K562 (cell line): ENCODE data around the gene URI1. TPM values are rescaled to one million over a fixed set of nuclear protein-coding genes. Genes with fewer than 3 reads are reported as not detected.

Experiments used
- ATAC-seq: fragments of 200-7000 bp; cut with Tn5 transposase; 3 replicates; pipeline ENCODE4 v1.9.1; 2020; ENCODE audit warnings: moderate library complexity
- BruUV-seq: library from RNA; stranded (reverse); fragments of 400-500 nt; replicated peaks from 2 replicates; lab custom pipeline; 2021; lab: Mats Ljungman, UMichigan
- CTCF ChIA-PET: fragments of 300-600 bp; formaldehyde crosslinking; extraction: SDS; loops from one replicate; lab custom pipeline; 2021; ENCODE audit warnings: low intra/inter-chr PET ratio; lab: Yijun Ruan, JAX
- POLR2A ChIA-PET: fragments of 300-600, 350-650 bp; sonication (Branson Sonifier 250); formaldehyde crosslinking; extraction: SDS; loops from one replicate; lab custom pipeline; 2021; ENCODE audit warnings: antibody characterized with exemption, inconsistent platforms; lab: Yijun Ruan, JAX
- DNase-seq, 4 experiments: peaks; one replicate each; pipeline versions ENCODE4 v3.0.0 to v3.0.0-alpha.2; 2011 to 2018; ENCODE audit warnings: low spot score in 3 of 4, mixed read lengths in 3 of 4; ENCODE audit errors: extremely low read depth in 1 of 4
- FAIRE-seq: peaks from 2 replicates; lab custom pipeline; 2011; peaks lifted over from hg19 to GRCh38; lab: Jason Lieb, UNC
- H2AFZ ChIP-seq: 2 replicates; pipeline ENCODE4 v1.6.0; 2011; ENCODE audit warnings: low read depth, low read length, control low read depth, inconsistent platforms
- H3K27ac ChIP-seq: fragments of 200-600 bp; 3 replicates; pipeline ENCODE4 v1.8.0; 2011; ENCODE audit warnings: low read depth, mild to moderate bottlenecking, control low read depth, inconsistent platforms, low read length, moderate library complexity, mixed read lengths; ENCODE audit errors: extremely low read depth
- H3K27me3 ChIP-seq, 2 experiments: fragments of 300-600 bp in 1 of 2; 2 replicates in 1 of 2; 3 replicates in 1 of 2; pipeline versions ENCODE4 v1.6.0 to v1.8.0; 2011; ENCODE audit warnings: inconsistent platforms in 2 of 2, low read length in 2 of 2, mild to moderate bottlenecking in 1 of 2, mixed read lengths in 1 of 2, moderate library complexity in 1 of 2; ENCODE audit not compliant: control insufficient read depth in 2 of 2, insufficient read depth in 2 of 2
- H3K36me3 ChIP-seq: fragments of 300-600 bp; 3 replicates; pipeline ENCODE4 v1.8.0; 2011; ENCODE audit warnings: mild to moderate bottlenecking, low read length, inconsistent platforms; ENCODE audit not compliant: control insufficient read depth, insufficient read depth
- H3K4me1 ChIP-seq, 2 experiments: fragments of 200-600 bp in 1 of 2; replicated peaks in 1 of 2; 2 replicates in 1 of 2; 3 replicates in 1 of 2; pipeline versions ENCODE4 v1.5.1 to v1.8.0; 2011; ENCODE audit warnings: inconsistent platforms in 2 of 2, low read length in 2 of 2, mild to moderate bottlenecking in 1 of 2, mixed read lengths in 1 of 2, moderate library complexity in 1 of 2; ENCODE audit not compliant: control insufficient read depth in 2 of 2, insufficient read depth in 2 of 2
- H3K4me2 ChIP-seq: 2 replicates; pipeline ENCODE4 v1.6.1; 2011; ENCODE audit warnings: low read length, control low read depth, inconsistent platforms, mixed read lengths; ENCODE audit not compliant: insufficient read depth
- H3K4me3 ChIP-seq: fragments of 200-600 bp; sonication (generic), shearing (Covaris generic); 2 replicates; pipeline ENCODE4 v1.5.1; 2016; ENCODE audit warnings: control low read depth, inconsistent platforms
- H3K79me2 ChIP-seq: fragments of 200-600 bp; 3 replicates; pipeline ENCODE4 v1.8.0; 2011; ENCODE audit warnings: low read length, inconsistent platforms; ENCODE audit not compliant: control insufficient read depth, insufficient read depth
- H3K9ac ChIP-seq, 2 experiments: 2 replicates each; pipeline versions ENCODE4 v1.6.0 to v1.6.1; 2011; ENCODE audit warnings: low read depth in 2 of 2, low read length in 2 of 2, control low read depth in 1 of 2, inconsistent platforms in 1 of 2, mild to moderate bottlenecking in 1 of 2, mixed read lengths in 1 of 2; ENCODE audit not compliant: insufficient read depth in 1 of 2
- H3K9me1 ChIP-seq: one replicate; pipeline ENCODE4 v1.6.0; 2011; ENCODE audit warnings: inconsistent platforms, mild to moderate bottlenecking, low read length, moderate library complexity; ENCODE audit not compliant: control insufficient read depth, insufficient read depth
- H3K9me3 ChIP-seq: replicated peaks from 2 replicates; pipeline ENCODE4 v1.5.1; 2011; ENCODE audit warnings: low read depth, low read length, inconsistent platforms; ENCODE audit not compliant: control insufficient read depth, insufficient read depth
- H4K20me1 ChIP-seq: replicated peaks from 2 replicates; pipeline ENCODE4 v1.6.1; 2011; ENCODE audit warnings: low read length, inconsistent platforms, mixed read lengths; ENCODE audit not compliant: control insufficient read depth, insufficient read depth
- CBFA2T3 ChIP-seq: fragments of 450-650 bp; IDR thresholded peaks from 2 replicates; pipeline ENCODE4 v1.6.1; 2017
- FIP1L1 ChIP-seq: fragments of 200-400 bp; formaldehyde crosslinking; IDR thresholded peaks from 2 replicates; pipeline ENCODE4 v1.6.1; 2018; ENCODE audit warnings: mild to moderate bottlenecking, low read depth, low read length; ENCODE audit not compliant: poor library complexity, severe bottlenecking
- FOXA3 ChIP-seq, 2 experiments: fragments of 450-650 bp in 1 of 2; sonication (generic) in 1 of 2; formaldehyde crosslinking; IDR thresholded peaks in 1 of 2; conservative IDR thresholded peaks in 1 of 2; 2 replicates each; pipeline versions ENCODE4 v1.4.0 to v1.8.0; 2020 to 2022; ENCODE audit warnings: mild to moderate bottlenecking in 2 of 2, missing genetic modification reagents in 1 of 2
- FOXJ3 ChIP-seq: sonication (generic); formaldehyde crosslinking; IDR thresholded peaks from 2 replicates; pipeline ENCODE4 v1.4.0; 2020; ENCODE audit warnings: mild to moderate bottlenecking, missing genetic modification reagents
- HDAC8 ChIP-seq: fragments of 450-650 bp; IDR thresholded peaks from 2 replicates; pipeline ENCODE4 v1.6.1; 2016; ENCODE audit warnings: mild to moderate bottlenecking, missing genetic modification characterization, moderate library complexity, missing compliant biosample characterization
- KDM1A ChIP-seq, 2 experiments: fragments of 450-650 bp; IDR thresholded peaks; 2 replicates each; pipeline ENCODE4 v1.6.1; 2016; ENCODE audit warnings: mild to moderate bottlenecking in 2 of 2
- PRDM10 ChIP-seq: fragments of 450-650 bp; IDR thresholded peaks from 2 replicates; pipeline ENCODE4 v1.6.1; 2018; ENCODE audit not compliant: partially characterized antibody
- SMARCA4 ChIP-seq: fragments of 450-650 bp; IDR thresholded peaks from 2 replicates; pipeline ENCODE4 v1.6.1; 2016
- SRF ChIP-seq, 2 experiments: fragments of 250-450, 450-650 bp in 1 of 2; sonication (Bioruptor Pico) in 1 of 2; sonication (generic) in 1 of 2; formaldehyde crosslinking; IDR thresholded peaks; 2 replicates each; pipeline versions ENCODE4 v1.5.0 to v1.5.1; 2020 to 2022; ENCODE audit warnings: mild to moderate bottlenecking in 1 of 2, missing genetic modification reagents in 1 of 2
- TAL1 ChIP-seq: fragments of 450-650 bp; IDR thresholded peaks from 2 replicates; pipeline ENCODE4 v1.6.1; 2016; ENCODE audit warnings: mild to moderate bottlenecking
- TCF3 ChIP-seq: sonication (generic); formaldehyde crosslinking; IDR thresholded peaks from 2 replicates; pipeline ENCODE4 v1.4.0; 2020; ENCODE audit warnings: mild to moderate bottlenecking, missing genetic modification reagents
- ZNF140 ChIP-seq: fragments of 250-450 bp; sonication (Bioruptor Pico); IDR thresholded peaks from 2 replicates; pipeline ENCODE4 v1.8.0; 2021; ENCODE audit warnings: moderate library complexity, mild to moderate bottlenecking, inconsistent platforms
- ZNF707 ChIP-seq: fragments of 250-450 bp; sonication (Bioruptor Pico); conservative IDR thresholded peaks from 2 replicates; pipeline ENCODE4 v1.8.0; 2022; ENCODE audit warnings: inconsistent platforms, mild to moderate bottlenecking, moderate library complexity
- ZNF77 ChIP-seq: fragments of 250-450 bp; sonication (Bioruptor Pico); IDR thresholded peaks from 2 replicates; pipeline ENCODE4 v1.5.0; 2020
- ZNF830 ChIP-seq: fragments of 250-450 bp; sonication (Bioruptor Pico); IDR thresholded peaks from 2 replicates; pipeline ENCODE4 v1.5.0; 2021; ENCODE audit warnings: mild to moderate bottlenecking
- WGBS: fragments of 100-300 bp; shearing (Covaris generic); methylation state at CpG from one replicate; pipeline ENCODE4 v1.1.6; 2016; ENCODE audit warnings: low coverage, mixed read lengths; ENCODE audit not compliant: insufficient coverage; ENCODE audit errors: missing lambda C conversion rate; 5-methylcytosine and 5-hydroxymethylcytosine counted together
- in situ Hi-C: fragments of 300-500 bp; cut with MboI; formaldehyde crosslinking; loops from 4 replicates; pipeline ENCODE4 v1.15.0; 2018; ENCODE audit warnings: inconsistent platforms, mixed read lengths
- intact Hi-C: fragments of 100-400 bp; cut with micrococcal nuclease; formaldehyde crosslinking; loops from 2 replicates; pipeline ENCODE4 v1.14.2; 2022
- polyA plus RNA-seq, 8 experiments: library from polyadenylated mRNA; depleted of rRNA in 4 of 8; stranded (reverse) in 5 of 8; unstranded in 3 of 8; fragments of >200 nt; fragmentation: Nextera tagmentation in 2 of 8; fragmentation: Illumina TruSeq in 1 of 8; extraction: Ambion mirVana in 2 of 8; extraction: Trizol in 1 of 8; gene quantifications; 2 replicates each; pipeline versions ENCODE4 v1.2.1 to v1.2.3, GENCODE V29; 2011 to 2014; ENCODE audit warnings: inconsistent platforms in 1 of 8, missing spikeins in 1 of 8
- total RNA-seq, 7 experiments: library from RNA; depleted of rRNA in 6 of 7; stranded (reverse); fragments of >200 nt in 6 of 7; fragmentation: Illumina TruSeq in 2 of 7; extraction: Trizol in 2 of 7; gene quantifications; 2 replicates each; pipeline versions ENCODE4 v1.2.1 to v1.2.3, GENCODE V29; 2011 to 2021; ENCODE audit warnings: low replicate concordance in 1 of 7
- TF ChIP-seq, protein P1 (sequence below): sonication (generic); formaldehyde crosslinking; IDR thresholded peaks from 2 replicates; pipeline ENCODE4 v1.8.0; 2022; ENCODE audit warnings: missing genetic modification reagents, mild to moderate bottlenecking, borderline replicate concordance

URI1 gene
- total and polyA plus RNA-seq, 9 of the 15 experiments (the other 6 are each of a cell fraction or from before 2014, with no cell fraction given) = 16.9 to 87.4 (median 63.9) TPM

GRCh38 chr19:30044273-30045248, 102.5 kb downstream of the URI1 start:
- Histone ChIP-seq H3K9me1 (no peaks in the 10 kb centered on the region), H3K9ac (no peak overlapping the region), H3K27ac (no peak overlapping the region), H3K9me3 (no peaks in the 10 kb centered on the region), H4K20me1 (no peaks in the 10 kb centered on the region), H3K27me3 (no peaks in the 10 kb centered on the region), H2AFZ (no peak overlapping the region), H3K4me3 (no peak overlapping the region), H3K4me1 (peaks cover 0 to 3% of the 10 kb centered on the region in 2 experiments; a peak in 1 of 5 replicates), H3K36me3 (no peaks in the 10 kb centered on the region; the same call in 2 of the 3 replicates), H3K4me2 (no peak overlapping the region), H3K79me2 (no peaks in the 10 kb centered on the region)
- ChIA-PET POLR2A (interaction anchor here (0.7 to 1.1 kb wide), 2 partner anchors 11 to 1483 kb away, joined by 3 read pairs; no protein-coding TSS in a partner anchor), CTCF (no interaction called here)
- ATAC-seq = peak; percentile 50
- peak in 1 of 4 experiments; percentile 6 for DNase-seq
- BruUV-seq = no TSS peak
- no peak for FAIRE-seq
- in situ Hi-C loops = no loop called here
- 45% methylated on average over 13 of the region's 13 CpGs for WGBS
- intact Hi-C loops = no loop called here
- TF ChIP-seq ZNF707 (CRISPR knock-in tag) (no peak), FOXA3 (CRISPR knock-in tag; conservative IDR thresholded peaks at IDR 0.05 in 1 of 2, IDR thresholded peaks at IDR 0.05 in 1 of 2) (peak in 1 of 2 experiments; percentile 46; a peak in 1 of 4 replicates), FIP1L1 (no peak), SRF (CRISPR knock-in tag; IDR thresholded peaks at IDR 0.05) (no peak), KDM1A (IDR thresholded peaks at IDR 0.05) (no peak; a peak in 1 of 4 replicates), TAL1 (peak; percentile 54), HDAC8 (tag) (no peak), TCF3 (CRISPR knock-in tag) (peak; percentile 71), ZNF140 (CRISPR knock-in tag) (no peak), ZNF77 (CRISPR knock-in tag) (no peak), FOXJ3 (no peak), PRDM10 (peak; percentile 11), CBFA2T3 (peak; percentile 53; the same call in 1 of the 2 replicates), SMARCA4 (peak; percentile 32; the same call in 1 of the 2 replicates), ZNF830 (CRISPR knock-in tag) (no peak)
- TF ChIP-seq, protein P1, sequence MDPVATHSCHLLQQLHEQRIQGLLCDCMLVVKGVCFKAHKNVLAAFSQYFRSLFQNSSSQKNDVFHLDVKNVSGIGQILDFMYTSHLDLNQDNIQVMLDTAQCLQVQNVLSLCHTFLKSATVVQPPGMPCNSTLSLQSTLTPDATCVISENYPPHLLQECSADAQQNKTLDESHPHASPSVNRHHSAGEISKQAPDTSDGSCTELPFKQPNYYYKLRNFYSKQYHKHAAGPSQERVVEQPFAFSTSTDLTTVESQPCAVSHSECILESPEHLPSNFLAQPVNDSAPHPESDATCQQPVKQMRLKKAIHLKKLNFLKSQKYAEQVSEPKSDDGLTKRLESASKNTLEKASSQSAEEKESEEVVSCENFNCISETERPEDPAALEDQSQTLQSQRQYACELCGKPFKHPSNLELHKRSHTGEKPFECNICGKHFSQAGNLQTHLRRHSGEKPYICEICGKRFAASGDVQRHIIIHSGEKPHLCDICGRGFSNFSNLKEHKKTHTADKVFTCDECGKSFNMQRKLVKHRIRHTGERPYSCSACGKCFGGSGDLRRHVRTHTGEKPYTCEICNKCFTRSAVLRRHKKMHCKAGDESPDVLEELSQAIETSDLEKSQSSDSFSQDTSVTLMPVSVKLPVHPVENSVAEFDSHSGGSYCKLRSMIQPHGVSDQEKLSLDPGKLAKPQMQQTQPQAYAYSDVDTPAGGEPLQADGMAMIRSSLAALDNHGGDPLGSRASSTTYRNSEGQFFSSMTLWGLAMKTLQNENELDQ = no peak
